Measurements from ENCODE around the gene LINS1. TPM values are rescaled to one million over a fixed set of nuclear protein-coding genes. Genes with fewer than 3 reads are reported as not detected.

Gene LINS1
- total and polyA plus RNA-seq, 10 of the 15 experiments (the other 5 are each of a cell fraction or from before 2014, with no cell fraction given): 13.5 to 33.1 (median 20.3) TPM

DNA sequence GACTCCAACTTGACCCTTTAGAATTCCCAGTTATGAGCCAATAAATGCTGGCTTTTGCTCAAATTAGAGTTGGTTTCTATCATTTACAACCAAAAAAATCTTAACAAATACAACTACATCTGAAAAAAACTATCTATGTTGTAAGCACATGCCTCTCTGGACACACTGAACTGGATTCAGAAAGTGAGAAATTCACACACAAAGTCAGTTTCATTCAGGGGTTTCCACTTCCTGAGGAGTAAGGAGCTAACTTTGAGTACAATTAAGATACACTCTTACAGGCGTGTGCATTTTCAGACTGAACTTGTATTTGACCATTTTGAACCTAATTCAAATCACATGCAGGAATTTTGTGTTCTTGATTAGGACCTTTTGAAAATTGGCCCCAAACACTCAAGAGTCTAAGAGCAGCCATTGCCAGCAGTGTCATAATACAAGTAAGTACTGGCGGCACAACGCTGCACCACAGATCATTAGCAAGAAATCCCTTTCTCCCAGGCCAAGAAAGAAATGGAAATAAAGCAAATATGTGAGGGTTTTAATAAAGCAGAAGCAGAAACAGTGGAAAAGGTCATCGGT lies 31.2 kb downstream of the LINS1 start:
- no peak overlapping the region for H2AFZ ChIP-seq (ENCODE audit: control insufficient read depth, low read depth, low read length)
- intact Hi-C loops (cut with micrococcal nuclease; ENCODE audit: unreplicated experiment): loop anchor here (5.0 to 10.0 kb wide), 2 partner anchors 216 to 644 kb away; no protein-coding TSS in a partner anchor
- H3K27me3 ChIP-seq (replicated peaks in 1 of 2; ENCODE audit: control insufficient read depth in 2 of 2, insufficient read depth in 2 of 2, low read length in 1 of 2): no peaks in the 10 kb centered on the region
- H3K79me2 ChIP-seq (ENCODE audit: control insufficient read depth, insufficient read depth, low read length): no peaks in the 10 kb centered on the region
- H3K4me1 ChIP-seq (ENCODE audit: control insufficient read depth, insufficient read depth, low read length): peaks cover 9% of the 10 kb centered on the region
- TF ChIP-seq, protein P1, sequence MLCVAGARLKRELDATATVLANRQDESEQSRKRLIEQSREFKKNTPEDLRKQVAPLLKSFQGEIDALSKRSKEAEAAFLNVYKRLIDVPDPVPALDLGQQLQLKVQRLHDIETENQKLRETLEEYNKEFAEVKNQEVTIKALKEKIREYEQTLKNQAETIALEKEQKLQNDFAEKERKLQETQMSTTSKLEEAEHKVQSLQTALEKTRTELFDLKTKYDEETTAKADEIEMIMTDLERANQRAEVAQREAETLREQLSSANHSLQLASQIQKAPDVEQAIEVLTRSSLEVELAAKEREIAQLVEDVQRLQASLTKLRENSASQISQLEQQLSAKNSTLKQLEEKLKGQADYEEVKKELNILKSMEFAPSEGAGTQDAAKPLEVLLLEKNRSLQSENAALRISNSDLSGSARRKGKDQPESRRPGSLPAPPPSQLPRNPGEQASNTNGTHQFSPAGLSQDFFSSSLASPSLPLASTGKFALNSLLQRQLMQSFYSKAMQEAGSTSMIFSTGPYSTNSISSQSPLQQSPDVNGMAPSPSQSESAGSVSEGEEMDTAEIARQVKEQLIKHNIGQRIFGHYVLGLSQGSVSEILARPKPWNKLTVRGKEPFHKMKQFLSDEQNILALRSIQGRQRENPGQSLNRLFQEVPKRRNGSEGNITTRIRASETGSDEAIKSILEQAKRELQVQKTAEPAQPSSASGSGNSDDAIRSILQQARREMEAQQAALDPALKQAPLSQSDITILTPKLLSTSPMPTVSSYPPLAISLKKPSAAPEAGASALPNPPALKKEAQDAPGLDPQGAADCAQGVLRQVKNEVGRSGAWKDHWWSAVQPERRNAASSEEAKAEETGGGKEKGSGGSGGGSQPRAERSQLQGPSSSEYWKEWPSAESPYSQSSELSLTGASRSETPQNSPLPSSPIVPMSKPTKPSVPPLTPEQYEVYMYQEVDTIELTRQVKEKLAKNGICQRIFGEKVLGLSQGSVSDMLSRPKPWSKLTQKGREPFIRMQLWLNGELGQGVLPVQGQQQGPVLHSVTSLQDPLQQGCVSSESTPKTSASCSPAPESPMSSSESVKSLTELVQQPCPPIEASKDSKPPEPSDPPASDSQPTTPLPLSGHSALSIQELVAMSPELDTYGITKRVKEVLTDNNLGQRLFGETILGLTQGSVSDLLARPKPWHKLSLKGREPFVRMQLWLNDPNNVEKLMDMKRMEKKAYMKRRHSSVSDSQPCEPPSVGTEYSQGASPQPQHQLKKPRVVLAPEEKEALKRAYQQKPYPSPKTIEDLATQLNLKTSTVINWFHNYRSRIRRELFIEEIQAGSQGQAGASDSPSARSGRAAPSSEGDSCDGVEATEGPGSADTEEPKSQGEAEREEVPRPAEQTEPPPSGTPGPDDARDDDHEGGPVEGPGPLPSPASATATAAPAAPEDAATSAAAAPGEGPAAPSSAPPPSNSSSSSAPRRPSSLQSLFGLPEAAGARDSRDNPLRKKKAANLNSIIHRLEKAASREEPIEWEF (IDR thresholded peaks at IDR 0.05; ENCODE audit: insufficient replicate concordance, low read depth, low read length): no peak
- TF ChIP-seq JUNB (IDR thresholded peaks at IDR 0.05): no peak
- no peak for TF ChIP-seq RBBP5 (conservative IDR thresholded peaks at IDR 0.05)
- TF ChIP-seq HDAC2 (IDR thresholded peaks at IDR 0.05): no peak
- TF ChIP-seq, protein P2, sequence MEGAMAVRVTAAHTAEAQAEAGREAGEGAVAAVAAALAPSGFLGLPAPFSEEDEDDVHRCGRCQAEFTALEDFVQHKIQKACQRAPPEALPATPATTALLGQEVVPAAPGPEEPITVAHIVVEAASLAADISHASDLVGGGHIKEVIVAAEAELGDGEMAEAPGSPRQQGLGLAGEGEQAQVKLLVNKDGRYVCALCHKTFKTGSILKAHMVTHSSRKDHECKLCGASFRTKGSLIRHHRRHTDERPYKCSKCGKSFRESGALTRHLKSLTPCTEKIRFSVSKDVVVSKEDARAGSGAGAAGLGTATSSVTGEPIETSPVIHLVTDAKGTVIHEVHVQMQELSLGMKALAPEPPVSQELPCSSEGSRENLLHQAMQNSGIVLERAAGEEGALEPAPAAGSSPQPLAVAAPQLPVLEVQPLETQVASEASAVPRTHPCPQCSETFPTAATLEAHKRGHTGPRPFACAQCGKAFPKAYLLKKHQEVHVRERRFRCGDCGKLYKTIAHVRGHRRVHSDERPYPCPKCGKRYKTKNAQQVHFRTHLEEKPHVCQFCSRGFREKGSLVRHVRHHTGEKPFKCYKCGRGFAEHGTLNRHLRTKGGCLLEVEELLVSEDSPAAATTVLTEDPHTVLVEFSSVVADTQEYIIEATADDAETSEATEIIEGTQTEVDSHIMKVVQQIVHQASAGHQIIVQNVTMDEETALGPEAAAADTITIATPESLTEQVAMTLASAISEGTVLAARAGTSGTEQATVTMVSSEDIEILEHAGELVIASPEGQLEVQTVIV (IDR thresholded peaks at IDR 0.05; ENCODE audit: borderline replicate concordance, partially characterized antibody): no peak
- TF ChIP-seq HDAC6 (IDR thresholded peaks at IDR 0.05; ENCODE audit: unreplicated experiment): no peak
- peak overlapping the region; percentile 44 for H3K4me2 ChIP-seq (ENCODE audit: control insufficient read depth, insufficient read depth)
- WGBS (ENCODE audit: insufficient coverage, insufficient replicate concordance, low lambda C conversion rate, missing lambda C conversion rate): 68% methylated on average over 4 of the region's 4 CpGs
- H3K27ac ChIP-seq (ENCODE audit: control insufficient read depth, insufficient read depth): peak overlapping the region; percentile 66
- H3K9me3 ChIP-seq (replicated peaks; ENCODE audit: control insufficient read depth, insufficient read depth, low read length): no peaks in the 10 kb centered on the region
- no peak overlapping the region for H3K9ac ChIP-seq (ENCODE audit: control insufficient read depth, insufficient read depth, low read length)
- no peaks in the 10 kb centered on the region for H4K20me1 ChIP-seq (ENCODE audit: control insufficient read depth, insufficient read depth)
- peak; percentile 40 for DNase-seq (ENCODE audit: low read depth, low spot score)
- ChIA-PET POLR2A (no interaction called here), RAD21 (ENCODE audit: unreplicated experiment) (interaction anchor here (0.7 kb wide), 1 partner anchor 642 kb away, joined by 3 read pairs; no protein-coding TSS in a partner anchor), SMC1A (ENCODE audit: uncharacterized antibody, unreplicated experiment) (interaction anchor here (0.7 to 1.8 kb wide), 4 partner anchors 9 to 642 kb away, joined by 3 to 5 read pairs (median 4); no protein-coding TSS in a partner anchor), CTCF (interaction anchor here (0.6 to 4.2 kb wide), 5 partner anchors 19 to 221 kb away, joined by 3 to 23 read pairs (median 4); no protein-coding TSS in a partner anchor)
- BruUV-seq (replicated peaks): no TSS peak
- in situ Hi-C loops (cut with MboI): no loop called here
- H3K36me3 ChIP-seq (ENCODE audit: control insufficient read depth in 2 of 2, insufficient read depth in 2 of 2, low read length in 1 of 2): peaks cover 3 to 27% of the 10 kb centered on the region in 2 experiments
- H3K4me3 ChIP-seq: no peak overlapping the region
- no peak for FAIRE-seq
- ATAC-seq: peak; percentile 61; the same call in 2 of the 3 replicates
